ENCODE measurements around the gene RIN2.

RIN2 gene

GRCh38 chr20:19765913-19766312, 7.9 kb downstream of the RIN2 start:
- DNase-seq, result no peak

- no peak for DNase-seq
These were observed 9.0 kb downstream of the RIN2 start for GRCh38 chr20:19767070-19767469.

GRCh38 chr20:19768325-19768842, 10.3 kb downstream of the RIN2 start:
- DNase-seq, result peak; percentile 49

GRCh38 chr20:19769507-19769906, 11.4 kb downstream of the RIN2 start:
- no peak for DNase-seq

GRCh38 chr20:19770375-19770774, 12.3 kb downstream of the RIN2 start:
- DNase-seq, result no peak

GRCh38 chr20:19771031-19771430, 13.0 kb downstream of the RIN2 start:
- peak; percentile 40 for DNase-seq

- DNase-seq, result no peak
These were observed 15.4 kb downstream of the RIN2 start for GRCh38 chr20:19773471-19773870.

- DNase-seq, result no peak
These were observed 16.3 kb downstream of the RIN2 start for GRCh38 chr20:19774135-19774933.

GRCh38 chr20:19775353-19776253, 17.5 kb downstream of the RIN2 start:
- no peak for DNase-seq

- DNase-seq, result no peak
These were observed 19.3 kb downstream of the RIN2 start for GRCh38 chr20:19777315-19777714.

GRCh38 chr20:19777981-19778380, 19.9 kb downstream of the RIN2 start:
- DNase-seq, result no peak

GRCh38 chr20:19778404-19778803, 20.3 kb downstream of the RIN2 start:
- DNase-seq, result no peak

- DNase-seq, result no peak
These were observed 21.6 kb downstream of the RIN2 start for GRCh38 chr20:19779634-19780033.

GRCh38 chr20:19780261-19780660, 22.2 kb downstream of the RIN2 start:
- DNase-seq, result no peak

- DNase-seq, result no peak
These were observed 23.2 kb downstream of the RIN2 start for GRCh38 chr20:19781235-19781634.

- no peak for DNase-seq
These were observed 24.6 kb downstream of the RIN2 start for GRCh38 chr20:19782669-19783068.

GRCh38 chr20:19783966-19784401, 25.9 kb downstream of the RIN2 start:
- peak; percentile 5 for DNase-seq

GRCh38 chr20:19784511-19785172, 26.6 kb downstream of the RIN2 start:
- DNase-seq, result peak; percentile 81

GRCh38 chr20:19785173-19785982, 27.3 kb downstream of the RIN2 start:
- DNase-seq, result no peak

- DNase-seq, result no peak
These were observed 27.9 kb downstream of the RIN2 start for GRCh38 chr20:19785983-19786285.

GRCh38 chr20:19786311-19786710, 28.3 kb downstream of the RIN2 start:
- peak; percentile 41 for DNase-seq

- no peak for DNase-seq
These were observed 29.3 kb downstream of the RIN2 start for GRCh38 chr20:19787366-19787765.

Measured in retina (tissue), 1 donor.